Middle frontal gyrus (tissue), 1 donor: ENCODE measurements around the gene SMYD3.

Experiments
- DNase-seq: peaks from one replicate; pipeline ENCODE4 v3.0.0-alpha.2; 2015; ENCODE audit warnings: low spot score; ENCODE audit errors: extremely low spot score

Gene SMYD3

DNA sequence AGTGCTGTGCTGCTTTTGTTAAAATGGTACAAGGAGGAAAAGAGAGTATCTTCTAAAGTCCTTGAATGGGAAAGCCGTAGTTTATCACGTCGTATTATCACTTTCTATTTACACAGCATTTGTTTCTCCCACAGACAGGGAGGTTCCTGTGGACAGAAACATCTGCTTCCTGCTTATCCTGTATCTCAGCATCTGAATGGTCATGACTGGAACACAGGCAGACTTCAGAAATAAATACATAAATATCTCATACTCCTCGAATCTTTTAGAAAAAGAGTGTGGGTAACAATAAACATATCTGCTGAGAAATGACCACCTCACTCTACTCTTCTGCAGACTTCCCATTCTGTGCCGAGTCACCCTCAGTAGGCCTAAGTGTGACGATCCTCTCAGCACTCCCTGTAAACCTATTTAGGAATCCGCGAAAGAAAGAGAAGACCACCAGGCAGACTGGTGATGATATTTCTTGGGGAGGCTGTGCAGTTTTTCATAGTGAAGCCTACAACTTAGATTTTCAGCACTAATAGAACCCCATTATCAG, 393.5 kb downstream of the SMYD3 start:
- no peak for DNase-seq

DNA sequence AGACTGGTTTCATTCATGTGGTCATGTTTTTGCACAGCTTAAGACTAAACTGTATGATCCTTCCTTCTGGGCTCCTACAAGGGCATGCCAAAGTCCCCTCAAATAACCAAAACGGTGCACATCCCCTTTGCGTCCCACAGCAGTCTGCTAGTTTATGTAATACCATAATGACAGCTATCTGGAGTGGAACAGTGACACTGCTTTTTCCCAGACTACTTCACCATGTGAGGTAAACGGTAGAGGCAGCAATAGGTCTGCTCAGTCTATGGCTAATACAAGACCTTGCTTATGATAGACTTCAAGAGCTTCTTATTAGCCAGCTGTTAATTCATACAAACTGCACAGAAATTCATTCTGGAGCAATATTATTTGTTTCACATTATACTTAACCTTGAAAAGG, 395.5 kb downstream of the SMYD3 start:
- no peak for DNase-seq

DNA sequence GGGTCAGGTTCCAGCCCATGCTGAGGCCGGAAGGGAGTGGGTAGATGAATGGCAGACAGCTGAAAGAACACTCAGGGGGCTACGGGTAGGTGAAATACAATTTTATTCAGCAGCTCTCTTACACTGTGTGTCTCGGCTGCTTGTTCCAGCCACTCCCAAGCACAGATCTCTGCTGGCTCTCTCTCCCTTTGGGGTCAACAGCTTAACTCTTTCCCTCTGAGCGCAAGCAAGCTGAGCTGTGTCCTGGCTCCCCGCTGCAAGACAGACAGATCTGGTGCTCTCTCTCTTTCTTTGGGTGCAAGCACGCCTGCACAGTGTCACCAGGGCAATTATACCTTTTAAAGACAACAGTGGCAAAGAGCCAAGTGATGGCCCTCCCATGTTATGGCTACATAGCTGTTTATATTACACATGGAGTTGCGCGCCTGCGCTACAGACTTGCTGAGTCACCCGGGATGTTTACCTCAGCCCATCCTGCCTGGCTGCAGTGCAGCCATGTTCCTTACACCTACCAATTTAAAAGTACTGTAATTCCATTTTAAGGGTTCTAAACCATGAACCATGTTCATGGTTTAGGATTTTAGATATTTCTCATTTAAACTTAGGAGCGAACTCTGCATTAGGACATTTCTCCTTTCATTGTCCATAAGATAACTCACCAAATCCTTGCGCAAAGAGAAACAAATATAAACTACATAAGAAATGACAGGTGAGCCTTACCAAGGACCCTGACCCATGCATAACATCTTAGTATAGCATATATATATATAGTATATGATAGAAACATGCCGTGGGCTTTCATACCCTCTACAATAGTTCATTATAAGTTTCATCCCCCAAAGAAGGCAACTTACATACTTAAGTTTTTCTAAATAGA, 396.5 kb downstream of the SMYD3 start:
- DNase-seq = no peak

DNA sequence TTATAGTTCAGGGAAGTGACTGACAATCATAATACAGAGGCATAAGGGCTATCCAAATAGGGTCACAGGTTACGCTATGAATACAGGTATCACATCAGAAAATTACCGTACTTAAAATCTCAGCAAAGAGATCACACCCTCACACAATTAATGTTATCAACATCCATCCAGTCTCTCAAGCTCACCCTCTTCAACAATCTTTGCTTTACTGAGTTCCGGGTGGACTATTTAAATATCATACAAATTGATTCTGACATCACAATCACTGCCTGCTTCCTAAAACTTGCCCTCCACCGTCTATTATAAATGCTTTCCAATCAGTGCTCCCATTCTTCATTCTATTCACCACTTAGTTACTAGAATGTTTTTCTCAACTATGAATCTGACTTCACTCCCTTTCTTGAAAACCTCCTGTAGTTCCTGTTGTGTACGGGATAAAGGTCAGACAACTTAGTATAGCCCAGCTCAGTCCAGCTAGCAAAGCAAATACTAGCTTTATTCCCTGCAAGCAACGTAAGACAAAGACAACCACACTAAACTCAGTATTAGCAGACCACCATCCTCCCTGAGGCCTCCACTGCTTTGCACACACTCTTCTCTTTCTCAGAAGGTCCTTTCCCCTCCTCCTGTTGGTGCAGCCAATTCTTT, 398.7 kb downstream of the SMYD3 start:
- no peak for DNase-seq

DNA sequence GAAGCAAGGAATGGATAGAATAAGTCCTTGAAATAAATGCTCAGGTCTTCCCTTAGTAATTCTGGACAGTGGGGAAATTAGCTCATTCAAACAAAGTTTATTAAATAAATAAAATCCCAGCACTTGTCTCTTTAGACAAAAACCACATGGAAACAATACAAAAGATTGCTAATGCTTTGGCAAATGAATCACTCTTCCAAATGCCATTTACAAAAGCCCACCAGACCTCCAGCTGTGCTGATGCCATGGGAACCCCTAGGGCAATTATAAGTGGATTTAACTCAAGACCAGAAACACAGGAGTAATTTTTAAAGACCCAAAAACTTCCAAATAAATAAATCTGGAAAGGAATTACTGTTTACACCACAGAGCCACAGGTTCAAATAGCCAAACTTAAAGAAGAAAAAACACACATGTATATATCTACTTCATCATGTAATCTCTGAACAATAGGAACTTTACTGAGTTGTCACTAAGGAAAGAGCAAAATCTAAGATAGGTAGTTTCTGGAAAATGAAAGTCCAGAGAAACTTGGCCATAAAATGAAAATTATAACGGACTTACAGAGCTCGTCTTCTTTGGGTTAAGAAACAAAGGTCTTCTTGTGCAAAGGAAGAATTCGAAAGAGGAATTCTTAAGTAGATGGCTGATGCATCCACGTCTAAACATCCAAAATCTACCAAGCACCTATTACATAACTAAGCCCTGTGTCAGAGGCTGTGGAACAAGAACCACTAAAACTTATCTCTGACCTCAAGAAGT, 399.4 kb downstream of the SMYD3 start:
- no peak for DNase-seq

DNA sequence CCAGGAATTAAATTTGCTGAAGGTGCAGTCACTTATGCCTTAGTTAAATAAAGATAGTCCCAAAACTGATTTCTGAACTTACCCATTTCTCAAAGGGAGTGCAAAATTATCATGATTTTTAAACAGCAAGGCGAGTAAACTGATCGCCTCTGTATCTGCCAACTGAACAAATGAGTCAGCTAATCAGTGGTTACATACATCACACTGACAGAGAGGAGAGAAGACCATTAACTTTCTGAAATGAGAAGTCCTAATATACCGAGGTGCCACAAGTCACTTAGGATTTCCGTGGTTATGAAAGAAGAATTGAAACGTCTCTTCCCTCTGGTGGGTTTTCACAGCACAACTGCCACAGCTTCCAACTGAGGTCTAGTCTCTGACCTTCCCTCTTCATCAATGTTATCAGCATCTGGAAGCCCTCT, 400.7 kb downstream of the SMYD3 start:
- DNase-seq = no peak

DNA sequence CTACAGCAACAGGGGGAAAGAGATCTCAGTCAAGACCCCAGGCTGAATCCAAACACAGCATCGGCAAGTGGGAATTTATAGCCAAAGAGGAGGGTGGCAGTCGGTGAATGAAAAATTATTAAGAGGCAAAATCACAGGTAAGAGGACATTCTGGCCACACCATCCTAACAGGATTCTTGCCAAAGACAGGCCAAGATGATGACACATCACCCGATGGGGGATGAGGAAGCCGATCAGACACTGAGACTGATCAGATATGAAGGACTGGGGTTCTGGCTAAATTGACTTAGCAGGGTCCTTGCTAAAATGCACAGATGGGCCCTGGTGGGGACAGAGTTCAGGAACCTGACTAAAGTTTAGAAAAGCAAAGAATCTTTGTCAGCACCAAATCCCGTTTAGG, 402.2 kb downstream of the SMYD3 start:
- DNase-seq = no peak

DNA sequence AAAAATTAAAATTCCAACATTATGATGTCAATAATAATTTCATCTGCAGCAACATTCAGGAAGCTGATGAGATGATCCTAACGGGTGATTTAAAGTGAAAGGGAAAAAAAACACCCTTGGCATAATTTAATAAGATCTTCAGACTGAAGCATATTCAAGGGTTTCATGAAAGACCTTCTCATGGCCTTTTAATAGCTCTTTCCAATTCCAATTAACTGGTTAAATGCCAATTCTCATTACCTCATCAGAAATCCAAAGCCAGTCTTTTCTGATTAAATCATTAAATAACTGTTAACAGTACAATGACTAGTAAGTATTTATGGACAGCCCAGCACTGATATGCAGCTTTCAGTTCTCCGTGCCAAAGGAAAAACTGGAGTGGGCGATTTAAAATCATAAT, 407.5 kb downstream of the SMYD3 start:
- no peak for DNase-seq

DNA sequence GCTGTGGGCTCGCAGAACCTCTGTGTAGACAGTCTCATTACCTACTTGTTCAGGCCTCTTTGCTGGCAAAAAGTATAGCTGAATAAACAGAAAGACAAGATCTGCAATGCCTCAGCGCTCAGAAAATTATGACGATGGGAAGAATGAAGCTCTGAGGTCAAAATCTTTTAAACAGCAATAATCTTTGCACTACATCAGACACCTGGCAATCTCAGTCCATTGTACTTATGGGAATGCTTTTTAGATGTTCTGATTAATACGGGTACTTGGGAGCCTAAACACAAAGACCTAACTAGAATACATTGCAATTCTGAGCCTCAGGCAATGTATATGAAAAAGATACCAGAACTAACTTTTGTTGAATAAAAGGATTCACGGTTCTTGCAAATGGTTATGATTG, 410.7 kb downstream of the SMYD3 start:
- DNase-seq = no peak

DNA sequence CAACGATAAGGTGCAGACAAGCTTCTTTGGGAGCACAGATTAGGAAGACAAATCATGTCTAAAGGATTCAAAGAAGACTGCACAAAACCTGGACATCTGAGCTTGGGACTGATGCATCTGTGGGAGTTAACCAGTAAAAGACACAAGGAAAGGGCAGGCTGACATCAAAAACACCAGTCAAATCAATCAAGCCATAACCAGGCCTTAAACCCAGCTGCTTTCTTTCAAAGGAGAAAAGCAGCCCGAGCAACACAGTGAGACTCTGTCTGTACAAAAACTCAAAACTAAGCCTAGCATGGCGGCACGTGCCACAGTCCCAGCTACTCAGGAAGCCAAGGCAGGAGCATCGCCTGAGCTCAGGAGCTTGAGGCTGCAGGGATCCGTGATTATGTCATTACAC, 411.6 kb downstream of the SMYD3 start:
- DNase-seq = no peak

DNA sequence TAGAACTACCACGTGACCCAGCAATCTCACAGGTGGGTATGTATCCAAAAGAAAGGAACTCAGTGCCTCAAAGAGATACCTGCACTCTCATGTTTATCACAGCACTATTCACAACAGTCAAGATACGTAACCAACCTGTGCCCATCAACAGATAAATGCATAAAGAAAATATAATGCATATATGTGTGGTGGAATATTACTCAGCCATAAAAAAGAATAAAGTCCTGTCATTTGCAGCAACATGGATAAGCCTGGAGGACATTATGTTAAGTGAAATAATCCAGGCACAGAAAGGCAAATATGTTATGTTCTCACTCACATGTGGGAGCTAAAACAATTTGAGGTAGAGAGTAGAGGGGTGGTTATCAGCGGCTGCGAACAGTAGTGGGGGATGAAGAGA, 413.8 kb downstream of the SMYD3 start:
- DNase-seq = no peak

DNA sequence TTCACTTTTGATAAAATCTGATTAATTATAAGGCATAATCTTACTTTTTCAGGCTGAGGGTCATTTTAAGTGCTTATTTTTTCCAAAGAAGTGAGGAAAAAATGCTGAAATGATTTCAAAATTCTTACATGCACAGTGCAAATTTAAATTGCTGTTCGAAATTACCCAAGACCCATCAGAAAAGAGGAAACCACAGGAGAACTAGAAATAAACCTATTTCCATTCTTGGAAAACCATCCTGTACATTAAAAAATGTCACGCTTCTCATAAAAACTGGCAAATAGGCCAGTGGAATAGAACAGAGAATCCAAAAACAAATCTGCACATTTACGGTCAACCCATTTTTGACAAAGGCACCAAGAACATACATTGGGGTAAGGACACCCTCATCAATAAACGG, 414.9 kb downstream of the SMYD3 start:
- DNase-seq = no peak

DNA sequence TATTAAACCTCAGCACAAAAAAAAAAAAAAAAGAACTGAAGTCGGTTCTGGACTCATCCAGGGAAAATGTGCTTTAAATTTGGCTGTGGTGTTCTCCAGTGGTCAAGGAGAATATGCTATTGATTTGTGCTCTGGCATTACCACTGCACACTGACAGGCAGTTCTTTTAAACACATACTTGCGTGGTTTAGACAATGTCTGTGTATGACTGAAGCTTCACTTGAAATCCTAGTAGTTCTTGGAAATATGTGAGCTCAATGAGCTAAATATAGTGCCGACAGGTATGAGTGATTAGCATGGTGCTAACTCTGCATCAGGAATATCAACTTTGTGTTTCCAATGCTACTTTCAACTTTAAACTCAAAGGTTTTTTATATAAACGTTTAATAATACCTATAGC, 415.6 kb downstream of the SMYD3 start:
- no peak for DNase-seq

DNA sequence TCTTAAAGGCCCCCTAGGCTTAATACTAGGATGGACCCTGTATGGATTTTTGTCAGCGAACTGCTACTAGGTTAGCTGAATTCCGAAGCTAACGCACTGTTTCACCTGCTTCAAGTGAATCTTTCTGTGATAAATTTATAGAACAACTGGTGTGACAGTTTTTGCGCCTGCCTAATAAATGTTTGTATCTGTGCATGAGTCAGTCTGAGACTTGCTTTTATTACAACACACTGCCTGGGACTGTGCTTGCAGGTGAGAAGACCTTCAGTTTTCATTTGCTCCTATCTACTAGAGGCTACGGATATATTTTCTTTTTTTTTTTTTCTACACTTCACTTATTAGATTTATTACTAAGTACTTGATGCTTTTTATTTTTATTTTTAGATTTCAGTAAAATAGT, 420.9 kb downstream of the SMYD3 start:
- no peak for DNase-seq

DNA sequence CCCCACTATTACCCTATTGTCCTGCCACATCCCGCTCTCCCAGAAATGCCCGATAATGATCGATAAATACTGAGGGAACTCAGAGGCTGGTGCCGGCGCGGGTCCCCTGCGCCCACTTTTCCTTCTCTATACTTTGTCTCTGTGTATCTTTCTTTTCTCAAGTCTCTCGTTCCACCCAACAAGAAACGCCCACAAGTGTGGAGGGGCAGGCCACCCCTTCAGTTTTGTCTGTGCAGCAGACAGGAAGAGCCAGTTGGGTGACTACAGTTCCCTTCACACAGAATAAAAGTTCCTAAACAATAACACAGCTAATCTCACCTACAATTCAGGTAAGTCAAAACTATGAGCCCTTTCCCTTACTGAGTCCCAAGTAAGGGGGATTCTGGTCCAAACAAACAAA, 423.7 kb downstream of the SMYD3 start:
- DNase-seq = no peak

DNA sequence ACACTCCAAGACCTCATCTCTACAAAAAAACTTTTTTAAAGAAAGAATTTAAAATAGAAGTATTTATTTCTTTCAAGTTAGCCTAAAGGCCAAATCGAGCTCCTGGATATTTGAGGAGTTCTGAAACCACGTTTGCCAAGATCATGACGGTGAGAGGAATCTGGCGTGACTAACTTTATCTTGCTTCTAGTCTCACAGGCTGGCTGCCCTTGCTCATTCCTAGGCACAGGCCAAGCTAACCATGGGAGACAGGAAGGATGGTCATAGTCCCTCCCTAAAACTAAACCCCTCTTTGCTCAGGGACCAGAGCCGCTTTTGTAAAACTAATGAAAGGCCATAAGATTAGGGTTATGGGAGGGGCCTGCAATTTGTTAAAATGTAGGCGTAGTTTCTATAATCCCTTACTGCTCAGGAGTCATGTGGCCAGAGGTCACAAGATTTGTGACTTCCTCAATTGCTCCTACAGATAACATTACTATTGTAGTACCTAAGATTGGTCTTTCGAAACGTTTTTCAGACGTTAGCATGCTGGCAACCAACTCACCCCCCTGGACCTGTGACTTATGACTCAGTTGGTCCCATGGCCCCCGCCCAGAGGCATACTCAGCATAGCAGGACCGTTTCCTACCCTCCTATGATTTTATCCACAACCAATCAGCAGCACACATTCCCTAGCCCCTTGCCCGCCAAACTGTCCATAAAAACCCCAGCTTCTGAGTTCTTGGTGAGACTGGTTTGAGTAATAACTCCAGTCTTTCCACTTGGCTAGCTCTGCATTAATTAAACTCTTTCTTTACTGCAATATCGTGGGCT, 425.0 kb downstream of the SMYD3 start:
- DNase-seq = no peak

DNA sequence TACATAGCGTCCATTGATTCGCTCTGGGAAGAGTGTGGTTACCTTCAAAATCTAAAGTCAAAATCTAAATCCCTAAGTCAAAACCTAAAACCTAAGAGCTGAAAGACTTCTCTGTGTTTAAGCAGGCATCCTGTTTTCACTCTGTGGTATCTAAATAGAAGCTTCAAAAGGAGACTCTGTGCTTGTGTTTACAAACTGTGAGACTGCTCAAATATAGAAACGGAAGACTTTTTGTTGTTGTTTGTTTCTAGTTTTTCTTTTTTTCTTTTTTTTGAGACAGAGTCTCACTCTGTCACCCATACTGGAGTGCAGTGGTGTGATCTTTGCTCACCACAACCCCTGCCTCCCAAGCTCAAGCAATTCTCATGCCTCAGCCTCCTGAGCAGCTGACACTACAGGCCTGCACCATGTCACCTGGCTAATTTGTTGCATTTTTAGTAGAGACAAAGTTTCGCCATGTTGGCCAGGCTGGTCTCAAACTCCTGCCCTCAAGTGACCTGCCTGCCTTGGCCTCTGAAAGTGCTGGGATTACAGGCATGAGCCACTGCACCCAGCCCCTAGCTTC, 425.9 kb downstream of the SMYD3 start:
- DNase-seq = no peak

DNA sequence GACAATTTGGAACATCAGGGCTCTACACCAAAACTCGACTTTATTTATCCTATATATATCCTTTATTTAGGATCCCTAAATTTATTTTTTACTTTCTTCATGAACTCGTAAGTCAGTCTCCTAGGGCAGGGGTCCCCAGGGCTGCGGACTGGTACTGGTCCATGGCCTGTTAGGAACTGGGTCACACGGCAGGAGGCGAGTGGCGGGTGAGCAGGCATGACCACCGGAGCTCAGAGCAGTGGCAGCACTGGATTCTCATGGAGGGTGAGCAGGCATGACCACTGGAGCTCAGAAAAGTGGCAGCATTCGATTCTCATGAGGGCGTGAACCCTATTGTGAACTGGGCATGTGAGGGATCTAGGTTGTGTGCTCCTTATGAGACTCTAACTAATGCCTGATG, 427.0 kb downstream of the SMYD3 start:
- no peak for DNase-seq

DNA sequence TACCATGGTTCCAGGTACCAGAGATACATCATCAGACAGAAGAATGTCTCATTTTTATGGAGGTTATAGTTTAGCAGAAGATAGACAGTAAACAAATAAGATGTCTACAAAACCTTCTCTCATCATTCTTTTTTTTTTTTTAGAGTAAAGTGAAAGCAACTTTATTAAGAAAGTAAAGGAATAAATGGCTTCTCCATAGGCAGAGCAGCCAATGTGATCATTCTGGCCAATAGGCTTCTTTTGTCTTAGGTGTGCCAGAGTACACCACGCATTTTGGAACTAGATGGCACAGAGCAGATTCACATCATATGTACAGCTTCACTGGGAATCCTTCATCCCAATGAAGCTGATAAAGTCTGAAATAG, 428.2 kb downstream of the SMYD3 start:
- DNase-seq = no peak

DNA sequence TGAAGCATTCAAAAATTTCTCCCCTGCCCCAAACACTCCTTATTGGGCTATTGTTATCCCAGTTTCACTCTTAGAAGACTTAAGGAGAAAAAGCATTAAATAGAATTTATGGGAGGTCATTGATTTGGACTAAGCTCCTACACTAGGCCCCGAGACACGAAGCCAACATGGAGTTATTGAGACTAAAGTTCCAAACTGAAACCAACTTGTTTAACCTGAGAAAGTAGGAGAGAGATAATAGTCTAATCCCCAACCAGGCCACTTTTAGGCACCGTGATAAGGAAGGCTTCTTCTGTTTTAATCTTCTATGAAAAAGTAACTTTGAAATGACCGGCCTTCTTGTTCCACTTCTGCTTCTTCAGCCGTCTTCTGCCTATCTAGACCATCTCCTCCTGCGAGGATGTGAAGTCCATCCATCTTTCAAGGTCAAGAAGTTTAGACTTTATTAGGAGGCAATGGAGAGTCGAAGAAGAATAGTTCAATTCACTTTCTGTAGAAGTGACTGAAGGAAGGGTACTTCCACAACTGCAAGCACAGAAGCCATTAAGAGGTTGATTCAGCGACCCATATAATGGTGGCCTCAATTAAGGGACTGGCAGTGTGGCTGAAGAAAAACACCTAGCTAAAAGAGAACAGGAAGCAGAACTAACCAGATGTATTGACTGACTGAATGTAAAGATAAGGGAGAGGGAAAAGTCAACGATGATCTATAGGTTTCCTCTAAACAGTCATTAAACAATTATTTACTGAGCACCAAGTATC, 428.8 kb downstream of the SMYD3 start:
- DNase-seq = no peak
